CD4-positive, alpha-beta T cell treated with Interleukin-15 for 1 hour (primary cell): ENCODE measurements around the gene SH3BP2.
"Not testable (repeated sequence)": the region's sequence is repeated elsewhere in the genome, so short reads cannot be mapped to it uniquely, and the experiment has no call there.

Experiments used
- DNase-seq: peaks from one replicate; pipeline ENCODE4 v3.0.0-alpha.2; 2020

Gene SH3BP2

GRCh38 chr4:2792711-2793585 is at the start of gene SH3BP2:
Gene SH3BP2, plus strand, starts transcription at chr4:2793085. Its CDS starts 27,533 bp downstream, at chr4:2820618.
- peak; percentile 82 for DNase-seq

GRCh38 chr4:2743518-2744445 is 49.1 kb upstream of the SH3BP2 start:
- DNase-seq: no peak

GRCh38 chr4:2744576-2745270 is 48.2 kb upstream of the SH3BP2 start:
- no peak for DNase-seq

- no peak for DNase-seq
Measured at GRCh38 chr4:2745516-2745915, 47.4 kb upstream of the SH3BP2 start.

- DNase-seq: peak; percentile 90
Measured at GRCh38 chr4:2745981-2746806, 46.7 kb upstream of the SH3BP2 start.

- no peak for DNase-seq
Measured at GRCh38 chr4:2746891-2747695, 45.8 kb upstream of the SH3BP2 start.

GRCh38 chr4:2750719-2751605 is 41.9 kb upstream of the SH3BP2 start:
- DNase-seq: no peak

GRCh38 chr4:2753436-2753835 is 39.4 kb upstream of the SH3BP2 start:
- DNase-seq: no peak

- DNase-seq: no peak
Measured at GRCh38 chr4:2754848-2755819, 37.8 kb upstream of the SH3BP2 start.

GRCh38 chr4:2755821-2756690 is 36.8 kb upstream of the SH3BP2 start, which contains the start of gene TNIP2:
Gene TNIP2, minus strand, starts transcription at chr4:2756336. Its CDS starts 47 bp downstream, at chr4:2756289.
- peak; percentile 80 for DNase-seq

- DNase-seq: no peak
Measured at GRCh38 chr4:2756691-2757350, 36.1 kb upstream of the SH3BP2 start.

GRCh38 chr4:2757426-2757825 is 35.5 kb upstream of the SH3BP2 start:
- no peak for DNase-seq

GRCh38 chr4:2761035-2761923 is 31.6 kb upstream of the SH3BP2 start:
- DNase-seq: no peak

- DNase-seq: no peak
Measured at GRCh38 chr4:2762048-2762447, 30.8 kb upstream of the SH3BP2 start.

- not testable (repeated sequence) for DNase-seq
Measured at GRCh38 chr4:2762486-2763370, 30.2 kb upstream of the SH3BP2 start.
